ENCODE results near the gene ADCY2.

The ADCY2 gene

DNA sequence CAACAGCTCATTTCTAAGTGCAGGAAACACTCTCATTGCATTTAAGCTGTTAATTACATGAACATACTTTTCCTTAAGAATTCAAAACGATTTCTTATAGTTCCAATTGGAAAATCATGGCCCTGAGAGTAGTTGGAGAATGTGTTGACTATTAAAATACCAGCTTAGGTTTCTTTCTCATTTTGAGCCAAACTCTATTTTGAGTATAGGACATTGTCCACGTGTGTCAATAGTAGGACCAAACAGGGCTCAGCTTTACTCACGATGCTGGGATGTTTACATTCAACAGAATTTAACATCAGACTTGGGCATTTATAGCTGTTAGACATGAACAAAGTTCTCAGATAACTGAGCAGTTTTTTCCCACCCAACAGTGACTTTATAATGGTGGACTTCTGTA lies 39.6 kb downstream of the ADCY2 start:
- H3K9me3 Mint-ChIP-seq: peaks cover 4 to 18% of the 10 kb centered on the region in 2 donors
- no peak overlapping the region for H3K27ac Mint-ChIP-seq
- no peaks in the 10 kb centered on the region for H3K36me3 Mint-ChIP-seq (ENCODE audit: insufficient read depth)
- DNase-seq (no peak), ATAC-seq (replicated peaks) (no peak)
- no peak overlapping the region for H3K4me3 Mint-ChIP-seq
- no peaks in the 10 kb centered on the region for H3K4me1 Mint-ChIP-seq (ENCODE audit: low read depth in 2 of 2)
- H3K27me3 Mint-ChIP-seq: no peaks in the 10 kb centered on the region

DNA sequence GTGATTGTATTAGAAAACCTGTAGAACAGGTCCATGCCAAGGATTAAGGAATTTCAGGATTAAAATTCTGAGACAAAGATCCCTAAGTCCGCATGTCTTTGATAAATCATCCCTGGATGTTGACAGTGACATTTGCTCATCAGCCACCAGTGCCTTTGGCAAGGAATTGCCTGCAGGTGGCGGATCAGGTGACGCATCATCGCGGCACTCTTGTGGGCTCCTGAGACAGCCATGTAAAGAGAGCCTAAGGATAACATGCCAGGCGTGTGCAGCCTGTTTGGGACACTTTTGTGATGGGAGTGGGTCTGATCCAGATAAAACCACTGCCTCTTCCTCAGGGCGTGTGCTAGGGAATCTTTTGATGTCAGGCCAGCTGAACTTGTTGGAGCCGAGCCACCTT lies 40.6 kb downstream of the ADCY2 start:
- ATAC-seq (replicated peaks) (no peak), DNase-seq (no peak)
- no peaks in the 10 kb centered on the region for H3K27me3 Mint-ChIP-seq
- no peak overlapping the region for H3K27ac Mint-ChIP-seq
- H3K4me1 Mint-ChIP-seq (ENCODE audit: low read depth in 2 of 2): no peaks in the 10 kb centered on the region
- H3K4me3 Mint-ChIP-seq: no peak overlapping the region
- H3K9me3 Mint-ChIP-seq: peaks cover 7 to 21% of the 10 kb centered on the region in 2 donors
- H3K36me3 Mint-ChIP-seq (ENCODE audit: insufficient read depth): no peaks in the 10 kb centered on the region

DNA sequence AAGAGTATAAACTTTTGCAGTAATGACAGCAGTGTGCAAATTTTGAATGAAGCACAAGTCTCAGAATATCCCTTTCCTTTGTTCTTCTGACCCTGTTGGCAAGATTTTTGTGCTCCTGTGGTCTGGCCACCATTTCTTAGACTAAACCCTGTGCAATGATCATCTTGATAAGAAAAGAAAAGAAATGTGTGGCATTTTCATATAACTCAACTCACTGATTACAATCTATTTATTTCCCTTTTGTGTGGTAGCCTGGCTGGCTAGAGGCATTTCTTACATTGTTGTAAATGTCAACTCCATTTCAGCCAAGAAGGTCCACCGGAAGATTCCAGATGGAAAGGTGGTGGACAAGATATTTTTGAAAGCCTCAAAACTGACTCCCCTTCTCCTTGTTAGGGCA lies 41.9 kb downstream of the ADCY2 start:
- H3K36me3 Mint-ChIP-seq (ENCODE audit: insufficient read depth): no peaks in the 10 kb centered on the region
- H3K9me3 Mint-ChIP-seq: peaks cover 10 to 21% of the 10 kb centered on the region in 2 donors
- ATAC-seq (replicated peaks) (no peak), DNase-seq (no peak)
- H3K4me3 Mint-ChIP-seq: no peak overlapping the region
- H3K27me3 Mint-ChIP-seq: no peaks in the 10 kb centered on the region
- no peaks in the 10 kb centered on the region for H3K4me1 Mint-ChIP-seq (ENCODE audit: low read depth in 2 of 2)
- no peak overlapping the region for H3K27ac Mint-ChIP-seq

DNA sequence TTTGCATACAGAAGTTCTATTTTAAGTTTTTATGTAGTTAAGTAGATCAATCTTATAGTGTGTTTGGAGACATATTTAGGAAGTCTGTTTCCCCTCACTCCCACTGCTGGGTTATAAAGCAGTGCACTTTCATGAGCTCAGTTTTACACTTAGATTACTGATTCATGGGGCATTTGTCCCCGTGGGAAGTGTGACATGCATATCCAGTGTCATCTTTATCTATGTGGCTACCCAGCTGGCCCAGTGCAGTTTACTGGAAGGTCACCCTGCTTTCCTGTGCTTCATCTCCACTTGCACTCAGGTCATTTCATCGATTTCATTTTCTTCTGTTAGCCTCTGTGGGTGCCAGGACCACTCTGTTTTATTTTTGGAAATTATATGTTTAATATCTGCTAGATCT lies 49.1 kb downstream of the ADCY2 start:
- no peaks in the 10 kb centered on the region for H3K4me1 Mint-ChIP-seq (ENCODE audit: low read depth in 2 of 2)
- H3K27ac Mint-ChIP-seq: no peak overlapping the region
- DNase-seq: no peak
- no peaks in the 10 kb centered on the region for H3K27me3 Mint-ChIP-seq
- ATAC-seq (replicated peaks): no peak
- H3K36me3 Mint-ChIP-seq (ENCODE audit: insufficient read depth): no peaks in the 10 kb centered on the region
- H3K9me3 Mint-ChIP-seq: peaks cover 7 to 14% of the 10 kb centered on the region in 2 donors
- no peak overlapping the region for H3K4me3 Mint-ChIP-seq

DNA sequence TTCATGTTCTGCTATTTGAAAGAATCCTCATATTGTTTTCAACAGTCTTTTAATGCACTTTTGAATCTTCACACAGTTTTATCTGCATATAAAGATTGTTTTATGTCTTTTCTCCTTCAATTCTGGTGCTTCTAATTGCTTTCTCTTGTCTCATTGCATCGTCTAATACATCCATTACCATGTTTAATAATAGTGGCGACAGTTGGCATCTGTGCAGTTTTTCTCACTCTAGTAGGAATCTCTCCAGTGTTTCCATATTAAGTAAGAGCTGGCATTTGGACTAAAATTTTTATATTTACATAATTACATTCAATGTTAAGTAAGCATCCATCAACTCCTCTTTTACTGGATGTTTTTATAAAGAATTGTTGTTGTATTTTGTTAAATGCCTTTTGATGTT lies 49.9 kb downstream of the ADCY2 start:
- peaks cover 5 to 9% of the 10 kb centered on the region in 2 donors for H3K9me3 Mint-ChIP-seq
- H3K27me3 Mint-ChIP-seq: no peaks in the 10 kb centered on the region
- H3K36me3 Mint-ChIP-seq (ENCODE audit: insufficient read depth): no peaks in the 10 kb centered on the region
- ATAC-seq (replicated peaks) (no peak), DNase-seq (no peak)
- H3K4me3 Mint-ChIP-seq: no peak overlapping the region
- no peaks in the 10 kb centered on the region for H3K4me1 Mint-ChIP-seq (ENCODE audit: low read depth in 2 of 2)
- H3K27ac Mint-ChIP-seq: no peak overlapping the region

DNA sequence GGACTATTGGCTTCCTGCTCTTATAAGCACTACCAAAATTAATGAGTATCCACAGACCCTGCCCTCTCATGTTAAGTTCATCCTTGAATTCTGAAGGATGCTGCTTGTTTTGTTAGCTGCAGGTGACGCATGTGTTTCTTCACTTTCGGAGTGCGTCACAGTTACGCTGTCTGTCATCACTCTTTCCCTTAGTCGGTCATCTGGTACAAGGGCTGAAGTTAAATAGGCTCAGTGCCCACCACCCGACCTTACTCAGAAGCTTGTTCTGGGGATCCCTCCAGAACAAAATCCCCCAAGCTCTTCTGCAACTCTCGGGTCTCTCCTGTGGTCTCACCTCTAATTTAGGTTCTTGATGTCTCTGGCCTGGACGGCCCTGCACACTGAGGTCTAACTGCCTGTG lies 51.0 kb downstream of the ADCY2 start:
- no peak overlapping the region for H3K27ac Mint-ChIP-seq
- H3K36me3 Mint-ChIP-seq (ENCODE audit: insufficient read depth): no peaks in the 10 kb centered on the region
- H3K4me3 Mint-ChIP-seq: no peak overlapping the region
- no peaks in the 10 kb centered on the region for H3K27me3 Mint-ChIP-seq
- peaks cover 3 to 9% of the 10 kb centered on the region in 2 donors for H3K9me3 Mint-ChIP-seq
- H3K4me1 Mint-ChIP-seq (ENCODE audit: low read depth in 2 of 2): no peaks in the 10 kb centered on the region
- no peak for ATAC-seq (replicated peaks)
- DNase-seq: no peak

DNA sequence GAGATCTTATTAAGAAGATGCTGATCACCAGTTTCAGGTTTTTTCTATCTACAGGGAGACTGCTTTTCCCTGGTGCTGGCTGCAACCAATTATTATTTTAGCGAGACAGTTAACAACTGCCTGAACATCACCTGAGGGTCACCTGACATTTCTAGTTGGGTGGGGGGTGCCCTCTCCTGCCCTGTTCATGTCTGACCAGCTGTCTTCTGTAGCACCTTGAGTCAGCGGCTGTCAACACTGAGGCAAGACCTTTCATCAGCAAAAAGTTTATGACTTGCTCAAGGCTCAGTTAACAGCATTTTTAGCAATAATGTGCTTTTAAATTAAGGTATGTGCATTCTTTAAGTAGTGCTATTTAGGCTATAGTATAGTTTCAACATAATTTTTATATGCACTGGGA lies 58.0 kb downstream of the ADCY2 start:
- ATAC-seq (replicated peaks): no peak
- no peak overlapping the region for H3K27ac Mint-ChIP-seq
- H3K4me1 Mint-ChIP-seq (ENCODE audit: low read depth in 2 of 2): no peaks in the 10 kb centered on the region
- H3K36me3 Mint-ChIP-seq (ENCODE audit: insufficient read depth): no peaks in the 10 kb centered on the region
- H3K27me3 Mint-ChIP-seq: no peaks in the 10 kb centered on the region
- peaks cover 0 to 3% of the 10 kb centered on the region in 2 donors for H3K9me3 Mint-ChIP-seq
- no peak for DNase-seq
- no peak overlapping the region for H3K4me3 Mint-ChIP-seq

DNA sequence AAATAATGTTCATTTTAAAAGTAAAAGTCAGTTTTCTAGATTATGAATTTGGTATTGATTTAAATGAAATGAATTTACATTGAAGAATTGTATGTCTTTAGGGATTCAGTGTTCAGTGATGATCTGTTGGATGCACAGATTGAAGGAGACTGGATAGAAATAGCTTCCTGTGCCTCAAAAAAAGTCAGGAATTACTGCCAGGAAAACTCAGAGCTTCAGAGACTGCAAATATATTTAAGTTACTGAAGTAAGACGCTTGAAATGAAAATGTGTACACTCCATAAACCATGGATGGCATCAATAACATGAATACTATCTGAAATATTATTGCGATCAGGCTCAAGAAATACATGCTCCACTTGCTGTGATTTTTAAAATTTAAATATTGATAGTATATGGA lies 60.3 kb downstream of the ADCY2 start:
- H3K9me3 Mint-ChIP-seq: peaks cover 0 to 3% of the 10 kb centered on the region in 2 donors
- H3K4me1 Mint-ChIP-seq (ENCODE audit: low read depth in 2 of 2): no peaks in the 10 kb centered on the region
- no peaks in the 10 kb centered on the region for H3K27me3 Mint-ChIP-seq
- DNase-seq: no peak
- no peak overlapping the region for H3K4me3 Mint-ChIP-seq
- no peak overlapping the region for H3K27ac Mint-ChIP-seq
- H3K36me3 Mint-ChIP-seq (ENCODE audit: insufficient read depth): no peaks in the 10 kb centered on the region
- ATAC-seq (replicated peaks): no peak

DNA sequence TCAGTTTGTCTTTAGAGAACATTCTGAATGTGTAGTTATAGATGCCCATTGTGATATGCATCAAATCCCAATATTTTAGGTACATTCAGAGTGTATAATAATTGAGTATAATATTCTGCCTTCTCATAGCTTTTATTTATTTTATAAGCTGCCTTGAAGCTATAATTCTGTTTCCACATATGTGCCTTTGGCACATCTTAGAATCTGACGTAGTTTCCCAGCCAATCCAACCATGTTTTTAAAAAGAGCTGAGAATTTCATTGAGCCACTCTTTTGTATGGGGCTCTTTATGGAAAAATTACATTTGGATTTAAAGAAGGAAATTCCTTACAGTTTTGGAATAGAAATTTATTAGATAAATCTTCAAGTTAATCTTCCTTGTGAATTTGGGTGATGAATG lies 65.4 kb downstream of the ADCY2 start:
- DNase-seq: no peak
- ATAC-seq (replicated peaks): no peak
- Mint-ChIP-seq H3K27ac (no peak overlapping the region), H3K4me3 (no peak overlapping the region), H3K27me3 (no peaks in the 10 kb centered on the region), H3K9me3 (peaks cover 0 to 2% of the 10 kb centered on the region in 2 donors), H3K4me1 (ENCODE audit: low read depth in 2 of 2) (no peaks in the 10 kb centered on the region), H3K36me3 (ENCODE audit: insufficient read depth) (no peaks in the 10 kb centered on the region)

DNA sequence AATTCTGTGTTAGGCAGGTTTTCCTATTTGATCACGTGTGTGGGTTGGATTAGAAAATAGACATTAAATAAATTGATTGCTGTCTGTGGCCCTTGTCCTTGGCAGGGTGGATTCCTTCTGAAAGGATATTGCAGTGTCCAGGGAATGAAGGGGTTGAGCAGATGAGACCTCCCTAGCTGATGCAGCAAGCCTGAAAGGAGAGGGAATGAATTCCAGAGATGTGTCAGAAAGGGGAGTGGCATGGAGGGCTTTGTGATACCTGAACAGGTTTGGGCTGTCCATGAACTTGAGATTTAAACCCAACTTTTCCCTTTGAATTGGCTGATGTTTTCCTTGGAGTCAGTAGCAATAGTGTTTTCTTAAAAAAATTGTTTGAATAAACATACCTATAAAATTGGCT lies 66.8 kb downstream of the ADCY2 start:
- ATAC-seq (replicated peaks): no peak
- no peaks in the 10 kb centered on the region for H3K4me1 Mint-ChIP-seq (ENCODE audit: low read depth in 2 of 2)
- no peaks in the 10 kb centered on the region for H3K27me3 Mint-ChIP-seq
- H3K27ac Mint-ChIP-seq: no peak overlapping the region
- no peak overlapping the region for H3K4me3 Mint-ChIP-seq
- DNase-seq: no peak
- H3K9me3 Mint-ChIP-seq: peaks cover 0 to 2% of the 10 kb centered on the region in 2 donors
- no peaks in the 10 kb centered on the region for H3K36me3 Mint-ChIP-seq (ENCODE audit: insufficient read depth)

DNA sequence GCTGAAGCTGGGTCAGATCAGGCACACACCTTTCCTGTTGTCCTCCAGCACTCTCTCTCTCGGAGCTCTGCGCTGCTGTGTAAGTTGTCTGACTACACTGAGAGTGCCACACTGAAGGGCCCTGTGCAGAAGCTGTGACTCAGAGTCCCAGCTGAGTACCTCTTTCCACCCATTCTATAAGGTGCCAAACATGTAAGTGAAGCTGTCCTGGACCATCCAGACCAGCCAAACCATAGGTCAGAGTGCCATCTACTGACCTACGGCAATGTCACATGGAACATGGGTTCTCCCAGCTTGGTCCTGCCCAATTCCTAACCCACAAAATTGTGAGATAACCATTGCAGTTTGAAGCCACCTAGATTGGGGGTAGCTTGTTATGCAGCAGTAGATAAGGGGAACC lies 68.2 kb downstream of the ADCY2 start:
- ATAC-seq (replicated peaks) (no peak), DNase-seq (no peak)
- Mint-ChIP-seq H3K27me3 (no peaks in the 10 kb centered on the region), H3K9me3 (peaks cover 0 to 2% of the 10 kb centered on the region in 2 donors), H3K36me3 (ENCODE audit: insufficient read depth) (no peaks in the 10 kb centered on the region), H3K4me1 (ENCODE audit: low read depth in 2 of 2) (no peaks in the 10 kb centered on the region), H3K27ac (no peak overlapping the region), H3K4me3 (no peak overlapping the region)

DNA sequence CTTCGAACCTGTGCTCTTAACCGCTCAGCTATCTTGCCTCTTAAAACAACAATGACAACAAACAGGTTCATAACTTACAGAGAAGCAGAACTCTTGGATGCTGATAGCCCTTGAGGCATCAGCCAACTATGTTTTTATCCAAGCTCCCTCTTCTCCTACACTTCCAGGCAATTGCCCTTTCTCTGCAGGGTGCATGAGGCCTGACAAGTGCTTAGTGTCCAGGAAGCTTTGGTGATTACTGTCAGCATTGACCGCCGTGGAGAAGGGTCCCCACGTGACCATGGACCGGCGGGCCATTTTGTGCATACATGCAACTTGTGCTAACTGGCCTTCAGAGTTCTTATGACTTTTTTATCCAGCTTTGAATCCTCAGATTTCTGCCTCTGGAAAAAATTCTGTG lies 71.2 kb downstream of the ADCY2 start:
- peaks cover 2 to 7% of the 10 kb centered on the region in 2 donors for H3K9me3 Mint-ChIP-seq
- H3K27ac Mint-ChIP-seq: no peak overlapping the region
- H3K4me1 Mint-ChIP-seq (ENCODE audit: low read depth in 2 of 2): no peaks in the 10 kb centered on the region
- H3K27me3 Mint-ChIP-seq: no peaks in the 10 kb centered on the region
- no peaks in the 10 kb centered on the region for H3K36me3 Mint-ChIP-seq (ENCODE audit: insufficient read depth)
- no peak overlapping the region for H3K4me3 Mint-ChIP-seq
- ATAC-seq (replicated peaks): no peak
- DNase-seq: no peak

DNA sequence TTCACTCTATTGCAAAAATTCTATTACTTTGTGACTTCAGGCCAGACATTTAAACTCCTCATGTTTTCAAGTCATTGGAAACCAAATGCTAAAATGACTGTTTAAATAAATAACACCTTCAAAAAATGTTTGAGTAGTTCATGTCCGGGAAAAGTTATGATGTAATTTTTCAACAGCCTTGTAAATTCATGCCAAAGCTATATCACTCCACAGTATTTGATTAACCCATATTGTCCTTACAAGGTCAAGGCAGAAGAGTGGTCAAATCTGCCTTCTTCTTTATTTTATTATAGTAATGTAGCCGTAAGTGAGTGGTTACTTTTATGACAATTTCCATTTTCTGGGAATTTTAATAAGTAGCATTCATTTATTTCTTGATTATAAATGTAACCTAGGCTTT lies 72.8 kb downstream of the ADCY2 start:
- Mint-ChIP-seq H3K4me3 (no peak overlapping the region), H3K9me3 (peaks cover 2 to 7% of the 10 kb centered on the region in 2 donors), H3K4me1 (ENCODE audit: low read depth in 2 of 2) (no peaks in the 10 kb centered on the region), H3K36me3 (ENCODE audit: insufficient read depth) (no peaks in the 10 kb centered on the region), H3K27me3 (no peaks in the 10 kb centered on the region), H3K27ac (no peak overlapping the region)
- DNase-seq (no peak), ATAC-seq (replicated peaks) (no peak)

DNA sequence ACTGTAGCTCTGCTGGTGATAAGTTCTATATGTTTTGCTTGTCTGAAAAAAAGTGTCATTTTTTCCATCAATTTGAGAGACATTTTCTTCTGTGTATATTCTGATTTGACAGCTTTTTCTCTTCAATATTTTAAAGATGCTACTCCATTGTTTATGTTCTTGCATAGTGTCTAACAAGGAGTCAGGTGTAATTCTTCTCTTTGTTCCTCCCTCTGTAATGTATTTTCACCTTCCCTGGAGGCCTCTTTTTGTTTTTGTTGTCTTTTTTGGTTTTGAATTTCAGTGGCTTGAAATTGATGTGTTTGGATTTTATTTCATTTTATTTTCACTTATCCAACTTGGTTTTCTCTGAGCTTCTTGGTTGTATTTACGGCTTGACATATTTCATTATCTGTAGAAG lies 75.8 kb downstream of the ADCY2 start:
- ATAC-seq (replicated peaks) (no peak), DNase-seq (no peak)
- no peaks in the 10 kb centered on the region for H3K27me3 Mint-ChIP-seq
- H3K36me3 Mint-ChIP-seq (ENCODE audit: insufficient read depth): no peaks in the 10 kb centered on the region
- peaks cover 6 to 24% of the 10 kb centered on the region in 2 donors for H3K9me3 Mint-ChIP-seq
- H3K4me3 Mint-ChIP-seq: no peak overlapping the region
- no peaks in the 10 kb centered on the region for H3K4me1 Mint-ChIP-seq (ENCODE audit: low read depth in 2 of 2)
- no peak overlapping the region for H3K27ac Mint-ChIP-seq

DNA sequence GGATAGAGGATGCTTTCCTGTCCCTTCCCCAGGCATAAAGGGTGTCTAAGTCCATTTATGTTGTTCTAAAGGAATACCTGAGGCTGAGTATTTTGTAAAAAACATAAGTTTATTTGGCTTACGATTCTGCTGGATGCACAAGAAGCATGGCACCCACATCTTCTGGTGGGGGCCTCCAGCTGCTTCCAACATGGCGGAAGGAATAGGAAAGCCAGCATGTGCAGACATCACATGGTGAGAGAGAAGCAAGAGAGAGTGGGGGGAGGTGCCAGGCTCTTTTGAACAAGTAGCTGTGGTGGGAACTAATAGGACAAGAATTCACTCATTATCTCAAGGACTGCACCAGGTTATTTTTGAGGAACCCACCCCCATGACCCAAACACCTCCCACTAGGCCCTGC lies 77.2 kb downstream of the ADCY2 start:
- Mint-ChIP-seq H3K27me3 (no peaks in the 10 kb centered on the region), H3K36me3 (ENCODE audit: insufficient read depth) (no peaks in the 10 kb centered on the region), H3K9me3 (peaks cover 6 to 24% of the 10 kb centered on the region in 2 donors), H3K4me3 (no peak overlapping the region), H3K4me1 (ENCODE audit: low read depth in 2 of 2) (no peaks in the 10 kb centered on the region), H3K27ac (no peak overlapping the region)
- DNase-seq (no peak), ATAC-seq (replicated peaks) (no peak)

All from effector memory CD8-positive, alpha-beta T cell (primary cell).